Kidney tubule cell (primary cell): ENCODE results near the gene DERA.

Experiments used
- DNase-seq: peaks from one replicate; pipeline ENCODE4 v3.0.0-alpha.2; 2018; ENCODE audit warnings: low spot score

The DERA gene

DNA sequence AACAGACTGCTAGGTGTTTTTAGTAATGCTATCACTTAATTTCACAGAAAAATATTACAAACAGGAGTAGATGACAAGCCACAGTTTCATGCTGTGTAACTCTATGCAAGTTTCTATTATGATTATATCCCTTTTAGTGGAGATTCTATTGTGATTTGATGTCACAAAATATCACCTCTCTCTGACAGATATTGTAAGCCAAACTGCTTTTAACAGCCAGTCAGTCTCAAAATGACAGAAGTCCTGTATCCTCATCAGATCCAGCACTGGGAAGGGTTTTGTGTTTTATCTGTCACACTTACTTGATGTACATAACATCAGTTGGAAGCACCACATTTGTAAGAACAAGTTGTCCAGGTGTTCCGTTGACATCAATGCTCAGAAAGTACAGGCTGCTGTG is 164.8 kb downstream of the DERA start:
- no peak for DNase-seq

DNA sequence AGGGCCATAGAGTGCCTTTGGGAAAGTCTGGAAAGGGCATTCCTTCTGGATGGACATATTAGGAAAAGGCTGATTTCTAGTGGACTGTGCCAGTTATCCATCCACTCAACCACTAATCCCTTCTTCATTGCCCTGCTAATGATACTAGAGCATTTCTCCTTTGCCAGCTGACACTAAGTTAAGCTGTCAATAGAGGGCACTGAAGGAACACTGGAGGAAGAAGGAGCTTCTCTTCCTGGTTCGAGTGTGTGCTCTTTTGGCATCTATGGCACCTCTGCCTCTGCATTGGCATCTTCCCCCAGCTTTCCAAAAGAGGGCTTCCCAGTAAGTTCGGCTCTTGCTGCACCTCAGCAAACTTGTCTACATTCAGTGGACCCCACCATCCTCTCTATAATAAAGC is 165.4 kb downstream of the DERA start:
- DNase-seq = peak; percentile 58

- DNase-seq = no peak
These were observed 165.9 kb downstream of the DERA start for GRCh38 chr12:16076970-16077522.

DNA sequence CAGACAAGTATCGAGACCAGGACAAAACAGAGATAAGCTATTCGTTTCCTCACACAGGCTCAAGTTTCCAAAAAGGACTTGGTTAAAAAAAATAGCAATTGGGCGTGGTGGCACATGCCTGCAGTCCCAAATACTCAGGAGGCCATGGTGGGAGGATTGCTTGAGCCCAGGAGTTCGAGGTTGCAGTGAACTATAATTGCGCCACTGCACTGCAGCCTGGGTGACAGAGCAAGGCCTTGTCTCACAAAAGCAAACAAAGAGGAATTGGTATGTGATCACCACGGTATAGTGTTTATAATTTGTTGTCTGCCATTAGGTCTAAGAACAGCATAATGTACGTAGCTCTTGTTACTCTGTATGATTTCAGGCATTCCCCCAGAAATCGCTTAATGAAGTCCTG is 175.3 kb downstream of the DERA start:
- DNase-seq = no peak

- no peak for DNase-seq
These were observed 175.8 kb downstream of the DERA start for GRCh38 chr12:16086942-16087341.
